Keratinocyte (primary cell): ENCODE data around the gene CBLB.

Source experiments
- EZH2 ChIP-seq: IDR thresholded peaks from one replicate; pipeline ENCODE4 v1.6.1; 2012; ENCODE audit warnings: inconsistent platforms, mild to moderate bottlenecking, low read length, moderate library complexity
- TF ChIP-seq, protein P1 (sequence below), 3 experiments: IDR thresholded peaks in 1 of 3; conservative IDR thresholded peaks in 1 of 3; optimal IDR thresholded peaks in 1 of 3; 2 replicates in 2 of 3; 3 replicates in 1 of 3; pipeline versions ENCODE3 to v1.5.1; 2011; ENCODE audit warnings: low read length in 3 of 3, mild to moderate bottlenecking in 3 of 3, moderate library complexity in 2 of 3, control low read depth in 1 of 3, inconsistent platforms in 1 of 3; ENCODE audit not compliant: insufficient read depth in 2 of 3; ENCODE audit errors: extremely low read depth in 1 of 3

DNA sequence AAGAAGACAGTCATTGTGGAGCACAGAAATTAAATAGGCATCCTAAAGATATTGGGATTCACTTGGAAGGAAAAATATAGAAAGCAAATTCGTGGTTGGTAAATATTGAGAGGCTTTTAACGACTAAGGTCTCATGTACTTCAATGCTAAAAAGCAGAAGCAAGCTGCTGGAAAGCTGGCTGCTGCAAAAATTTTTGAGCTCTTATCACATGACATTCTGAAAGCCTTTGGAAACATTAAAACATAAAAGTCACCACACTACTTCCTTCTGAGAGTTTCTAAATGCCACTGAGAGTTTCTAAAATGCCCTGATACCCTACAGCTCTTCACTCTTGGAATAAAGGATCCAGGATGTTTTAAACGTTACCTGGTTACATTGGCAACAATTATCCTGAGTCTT is 39.0 kb upstream of the CBLB start:
- TF ChIP-seq, protein P1, sequence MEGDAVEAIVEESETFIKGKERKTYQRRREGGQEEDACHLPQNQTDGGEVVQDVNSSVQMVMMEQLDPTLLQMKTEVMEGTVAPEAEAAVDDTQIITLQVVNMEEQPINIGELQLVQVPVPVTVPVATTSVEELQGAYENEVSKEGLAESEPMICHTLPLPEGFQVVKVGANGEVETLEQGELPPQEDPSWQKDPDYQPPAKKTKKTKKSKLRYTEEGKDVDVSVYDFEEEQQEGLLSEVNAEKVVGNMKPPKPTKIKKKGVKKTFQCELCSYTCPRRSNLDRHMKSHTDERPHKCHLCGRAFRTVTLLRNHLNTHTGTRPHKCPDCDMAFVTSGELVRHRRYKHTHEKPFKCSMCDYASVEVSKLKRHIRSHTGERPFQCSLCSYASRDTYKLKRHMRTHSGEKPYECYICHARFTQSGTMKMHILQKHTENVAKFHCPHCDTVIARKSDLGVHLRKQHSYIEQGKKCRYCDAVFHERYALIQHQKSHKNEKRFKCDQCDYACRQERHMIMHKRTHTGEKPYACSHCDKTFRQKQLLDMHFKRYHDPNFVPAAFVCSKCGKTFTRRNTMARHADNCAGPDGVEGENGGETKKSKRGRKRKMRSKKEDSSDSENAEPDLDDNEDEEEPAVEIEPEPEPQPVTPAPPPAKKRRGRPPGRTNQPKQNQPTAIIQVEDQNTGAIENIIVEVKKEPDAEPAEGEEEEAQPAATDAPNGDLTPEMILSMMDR (optimal IDR thresholded peaks at IDR 0.05 in 1 of 3, IDR thresholded peaks at IDR 0.05 in 1 of 3, conservative IDR thresholded peaks at IDR 0.05 in 1 of 3; ENCODE audit: extremely low read depth in 1 of 3, insufficient read depth in 2 of 3, low read length in 3 of 3), result no peak
- TF ChIP-seq EZH2, result no peak
